OCI-LY3 (cell line): ENCODE data around the gene GARIN5B.
"Not testable (repeated sequence)": the region's sequence is repeated elsewhere in the genome, so short reads cannot be mapped to it uniquely, and the experiment has no call there.

Experiments
- CTCF ChIP-seq: fragments of 200-600, 300-600 bp; sonication (generic); IDR thresholded peaks from 2 replicates; pipeline ENCODE4 v1.5.1; 2014; ENCODE audit warnings: antibody characterized with exemption, low read length, low read depth
- EZH2phosphoT487 ChIP-seq: fragments of 200-600 bp; shearing (Covaris generic); IDR thresholded peaks from 2 replicates; pipeline ENCODE4 v1.6.1; 2018; ENCODE audit warnings: antibody characterized with exemption, mixed run types, low read depth

DNA sequence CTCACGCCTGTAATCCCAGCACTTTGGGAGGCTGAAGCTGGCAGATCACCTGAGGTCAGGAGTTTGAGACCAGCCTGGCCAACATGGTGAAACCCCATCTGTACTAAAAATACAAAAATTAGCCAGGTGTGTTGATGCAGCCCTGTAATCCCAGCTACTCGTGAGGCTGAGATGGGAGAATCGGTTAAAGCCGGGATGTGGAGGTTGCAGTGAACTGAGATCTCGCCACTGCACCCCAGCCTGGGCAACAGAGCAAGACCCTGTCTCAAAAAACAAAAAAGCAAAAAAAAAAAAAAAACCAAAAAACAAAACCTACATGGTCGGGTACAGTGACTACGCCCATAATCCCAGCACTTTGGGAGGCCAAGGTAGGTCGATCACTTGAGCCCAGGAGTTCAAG lies 46.1 kb upstream of the GARIN5B start:
- not testable (repeated sequence) for TF ChIP-seq CTCF, EZH2phosphoT487
